ENCODE results near the gene LRPAP1.

DNA sequence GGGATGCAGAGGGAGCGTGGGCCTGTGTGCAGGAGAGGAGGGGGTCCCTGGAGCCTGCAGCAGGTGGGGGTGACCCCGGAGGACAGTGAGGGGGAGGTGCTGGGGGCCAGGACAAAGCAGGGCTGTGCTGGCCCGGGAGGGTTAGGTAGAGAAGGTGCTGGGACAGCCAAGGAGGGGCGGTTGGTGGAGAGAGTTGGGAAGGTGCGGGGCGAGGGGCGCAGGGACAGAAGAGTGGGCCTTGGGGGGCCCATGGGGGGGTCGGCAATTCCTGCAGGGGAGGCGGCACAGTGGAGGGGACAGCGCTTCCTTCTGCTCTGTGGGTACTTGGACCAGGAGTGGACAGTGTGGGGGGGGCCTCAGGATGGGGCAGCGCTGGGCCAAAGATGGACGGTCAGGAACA is 32.5 kb downstream of the LRPAP1 start:
- TF ChIP-seq, protein P1, sequence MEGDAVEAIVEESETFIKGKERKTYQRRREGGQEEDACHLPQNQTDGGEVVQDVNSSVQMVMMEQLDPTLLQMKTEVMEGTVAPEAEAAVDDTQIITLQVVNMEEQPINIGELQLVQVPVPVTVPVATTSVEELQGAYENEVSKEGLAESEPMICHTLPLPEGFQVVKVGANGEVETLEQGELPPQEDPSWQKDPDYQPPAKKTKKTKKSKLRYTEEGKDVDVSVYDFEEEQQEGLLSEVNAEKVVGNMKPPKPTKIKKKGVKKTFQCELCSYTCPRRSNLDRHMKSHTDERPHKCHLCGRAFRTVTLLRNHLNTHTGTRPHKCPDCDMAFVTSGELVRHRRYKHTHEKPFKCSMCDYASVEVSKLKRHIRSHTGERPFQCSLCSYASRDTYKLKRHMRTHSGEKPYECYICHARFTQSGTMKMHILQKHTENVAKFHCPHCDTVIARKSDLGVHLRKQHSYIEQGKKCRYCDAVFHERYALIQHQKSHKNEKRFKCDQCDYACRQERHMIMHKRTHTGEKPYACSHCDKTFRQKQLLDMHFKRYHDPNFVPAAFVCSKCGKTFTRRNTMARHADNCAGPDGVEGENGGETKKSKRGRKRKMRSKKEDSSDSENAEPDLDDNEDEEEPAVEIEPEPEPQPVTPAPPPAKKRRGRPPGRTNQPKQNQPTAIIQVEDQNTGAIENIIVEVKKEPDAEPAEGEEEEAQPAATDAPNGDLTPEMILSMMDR (optimal IDR thresholded peaks at IDR 0.05 in 1 of 3, IDR thresholded peaks at IDR 0.05 in 1 of 3, conservative IDR thresholded peaks at IDR 0.05 in 1 of 3; ENCODE audit: extremely low read depth in 1 of 3, insufficient read depth in 2 of 3, low read length in 3 of 3): no peak
- TF ChIP-seq EZH2 (IDR thresholded peaks at IDR 0.05; ENCODE audit: low read length): no peak

Measured in keratinocyte (primary cell).